Activated naive CD4-positive, alpha-beta T cell treated with anti-CD3 and anti-CD28 coated beads, Interleukin-2, amount 10 ng/mL, durations not matched to agents 5 hours and 36 hours (primary cell): ENCODE measurements around the gene F8. TPM values are rescaled to one million over a fixed set of nuclear protein-coding genes. Genes with fewer than 3 reads are reported as not detected.

ENCODE experiments used
- microRNA-seq: library from miRNA; unstranded; fragments of <30 nt; microRNA quantifications from one replicate; pipeline ENCODE4 v1.2.0, GENCODE V29; 2022; ENCODE audit warnings: borderline microRNAs expressed, borderline replicate concordance
- total RNA-seq, 2 experiments: library from RNA; stranded (reverse); gene quantifications; one replicate each; pipeline ENCODE4 v1.2.3, GENCODE V29; 2021

F8 gene
- 1 to 10 TPM; 2.5 to 2.9 TPM for total RNA-seq

GRCh38 chrX:155022585-155022984 is at the start of gene F8:
Gene F8, minus strand, starts transcription at chrX:155022723. Its CDS starts 171 bp downstream, at chrX:155022552.

GRCh38 chrX:155070975-155071693 is 48.6 kb upstream of the F8 start, which contains the start of the genes BRCC3, CMC4 and MTCP1:
Gene BRCC3, plus strand, starts transcription at chrX:155071508. Its CDS starts 20 bp downstream, at chrX:155071528.
Gene CMC4, minus strand, starts transcription at chrX:155071136. Its CDS starts 7,113 bp downstream, at chrX:155064023.
Gene MTCP1, minus strand, starts transcription at chrX:155071136. Its CDS starts 5,126 bp downstream, at chrX:155066010.

GRCh38 chrX:155026727-155027508 is 4.4 kb upstream of the F8 start, which contains the start of gene FUNDC2:
Gene FUNDC2, plus strand, starts transcription at chrX:155026844. Its CDS starts 95 bp downstream, at chrX:155026939.

GRCh38 chrX:154886069-154886788 is 136.3 kb downstream of the F8 start, which contains the start of gene F8A1:
Gene F8A1, plus strand, starts transcription at chrX:154886355. Its CDS starts 20 bp downstream, at chrX:154886375.

GRCh38 chrX:154834562-154834961 is 188.0 kb downstream of the F8 start, which contains the start of gene SMIM9:
Gene SMIM9, minus strand, starts transcription at chrX:154834662. Its CDS starts 3,806 bp downstream, at chrX:154830856.

GRCh38 chrX:154804957-154805695 is 217.4 kb downstream of the F8 start, which contains the start of gene MPP1:
Gene MPP1, minus strand, starts transcription at chrX:154805485. Its CDS starts 112 bp downstream, at chrX:154805373.

Small RNA genes within 50 kb of the gene (microRNA-seq; reads per million reads assigned to microRNA genes)
- not detected for gene MIR1184-1

Other genes with a start within 250 kb of the F8 start
- 10 to 100 TPM; 43.7 to 44.3 TPM for gene MPP1, start 217.2 kb downstream of the F8 start, total RNA-seq
- gene SMIM9, start 188.1 kb downstream of the F8 start, total RNA-seq: not detected
- 10 to 100 TPM; 52.0 to 55.5 TPM for gene F8A1, start 136.4 kb downstream of the F8 start, total RNA-seq
- 10 to 100 TPM; 47.5 to 54.1 TPM for gene FUNDC2, start 4.1 kb upstream of the F8 start, total RNA-seq
- 1 to 10 TPM; 3.3 to 5.3 TPM for gene CMC4, start 48.4 kb upstream of the F8 start, total RNA-seq
- gene MTCP1, start 48.4 kb upstream of the F8 start, total RNA-seq: 10 to 100 TPM; 13.0 to 16.4 TPM
- gene BRCC3, start 48.8 kb upstream of the F8 start, total RNA-seq: 10 to 100 TPM; 23.9 to 25.2 TPM
- 10 to 100 TPM; 46.1 to 48.1 TPM for gene VBP1, start 193.7 kb upstream of the F8 start, total RNA-seq
- gene RAB39B, start 241.8 kb upstream of the F8 start, total RNA-seq: 1 to 10 TPM; 7.6 to 7.8 TPM